Stomach (tissue), 9 donors: ENCODE data around the gene ADAM15. TPM values are rescaled to one million over a fixed set of nuclear protein-coding genes. Genes with fewer than 3 reads are reported as not detected.

ENCODE experiments used
- DNase-seq, 2 donors: peaks; one replicate each; pipeline versions ENCODE4 v3.0.0 to v3.0.0-alpha.2; 2013 to 2019
- H3K27ac ChIP-seq, 5 donors: fragments of 200-600 bp in 4 of 5; sonication (generic) in 4 of 5; one replicate each; pipeline ENCODE4 v1.5.1; 2013 to 2019; ENCODE audit warnings: mild to moderate bottlenecking in 1 of 5, moderate library complexity in 1 of 5
- H3K27me3 ChIP-seq, 3 donors: fragments of 200-600 bp; sonication (generic); one replicate each; pipeline ENCODE4 v1.5.1; 2017 to 2019; ENCODE audit warnings: mixed run types in 1 of 3
- H3K36me3 ChIP-seq, 4 donors: fragments of 200-600 bp; sonication (generic); 1 replicate in 3 of 4; 2 replicates in 1 of 4; pipeline ENCODE4 v1.5.1; 2016 to 2019
- H3K4me1 ChIP-seq, 4 donors: fragments of 200-600 bp; sonication (generic); one replicate each; pipeline ENCODE4 v1.5.1; 2016 to 2019
- H3K4me3 ChIP-seq, 4 donors: fragments of 200-600 bp; sonication (generic) in 3 of 4; one replicate each; pipeline ENCODE4 v1.5.1; 2016 to 2019; ENCODE audit warnings: mild to moderate bottlenecking in 1 of 4
- H3K9me3 ChIP-seq, 4 donors: fragments of 200-600 bp; sonication (generic); one replicate each; pipeline ENCODE4 v1.5.1; 2016 to 2019
- CTCF ChIP-seq, 7 experiments: fragments of 450-650 bp in 4 of 7; fragments of 200-600 bp in 3 of 7; sonication (generic) in 3 of 7; IDR thresholded peaks; one replicate each; pipeline ENCODE4 v1.5.1; 2016 to 2019; ENCODE audit warnings: antibody characterized with exemption in 7 of 7, control low read depth in 2 of 7, mild to moderate bottlenecking in 1 of 7
- EP300 ChIP-seq: sonication (generic); formaldehyde crosslinking; IDR thresholded peaks from one replicate; pipeline ENCODE4 v1.6.1; 2017; ENCODE audit warnings: antibody characterized with exemption
- POLR2A ChIP-seq, 4 donors: fragments of 450-650 bp; IDR thresholded peaks; one replicate each; pipeline ENCODE4 v1.6.1; 2016; ENCODE audit warnings: antibody characterized with exemption in 4 of 4, control low read depth in 2 of 4, mild to moderate bottlenecking in 1 of 4, moderate library complexity in 1 of 4
- POLR2AphosphoS5 ChIP-seq, 3 donors: sonication (generic); formaldehyde crosslinking; IDR thresholded peaks; one replicate each; pipeline ENCODE4 v1.6.1; 2016; ENCODE audit warnings: antibody characterized with exemption in 3 of 3
- WGBS, 5 donors: extraction: QIAGEN DNeasy Blood & Tissue Kit in 3 of 5; methylation state at CpG; one replicate each; pipeline versions ENCODE4 v1.1.5 to v1.1.7; 2013 to 2018; 5-methylcytosine and 5-hydroxymethylcytosine counted together
- intact Hi-C: fragments of 100-400 bp; cut with DNase I; formaldehyde crosslinking; loops from one replicate; pipeline ENCODE4 v1.15.1; 2023; ENCODE audit warnings: low total_unique reads
- polyA plus RNA-seq, 3 donors: library from polyadenylated mRNA; stranded (reverse); fragments of 200-250 nt; gene quantifications; one replicate each; pipeline ENCODE4 v1.2.3, GENCODE V29; 2013
- total RNA-seq, 5 donors: library from RNA; depleted of rRNA; stranded (reverse); fragments of >200 nt; gene quantifications; one replicate each; pipeline versions ENCODE4 v1.1.0 to v1.2.3, GENCODE V29; 2014 to 2016
- donor health status: healthy with polysubstance abuse.
- donor health status: Bipolar disorder and iron deficiency.
- donor health status: healthy.

Gene ADAM15
- total and polyA plus RNA-seq, 8 donors, result 56.2 to 335 (median 154) TPM

GRCh38 chr1:155092641-155093040 is 41.5 kb downstream of the ADAM15 start:
- intact Hi-C loops, result loop anchor here (5.0 kb wide), 1 partner anchor 75 kb away; no protein-coding TSS in a partner anchor
- H3K27ac ChIP-seq, result no peak overlapping the region
- H3K27me3 ChIP-seq, result no peaks in the 10 kb centered on the region
- peaks cover 15 to 25% (median 21%) of the 10 kb centered on the region in 4 donors for H3K4me1 ChIP-seq
- no peak overlapping the region for H3K4me3 ChIP-seq
- 84 to 92% (median 88%) methylated on average over 11 to 12 of the region's 12 CpGs for WGBS, 5 donors
- H3K36me3 ChIP-seq, result no peaks in the 10 kb centered on the region
- no peak for DNase-seq
- H3K9me3 ChIP-seq, result no peaks in the 10 kb centered on the region
- TF ChIP-seq POLR2A (IDR thresholded peaks at IDR 0.05) (no peak), CTCF (IDR thresholded peaks at IDR 0.05) (no peak)

GRCh38 chr1:155093911-155094621 is 43.0 kb downstream of the ADAM15 start:
- Histone ChIP-seq H3K4me3 (no peak overlapping the region), H3K27me3 (no peaks in the 10 kb centered on the region), H3K9me3 (no peaks in the 10 kb centered on the region), H3K36me3 (no peaks in the 10 kb centered on the region), H3K27ac (peak overlapping the region in 4 of 5 donors; percentile 9 to 46 (median 30)), H3K4me1 (peaks cover 15 to 25% (median 21%) of the 10 kb centered on the region in 4 donors)
- 13 to 27% (median 23%) methylated on average over 12 to 13 of the region's 13 CpGs for WGBS, 5 donors
- DNase-seq, result peak in 1 of 2 donors; percentile 81
- no peak for TF ChIP-seq POLR2AphosphoS5 (IDR thresholded peaks at IDR 0.05)
- TF ChIP-seq CTCF (IDR thresholded peaks at IDR 0.05), result peak in 4 of 7 experiments; percentile 9 to 46 (median 22)
- no peak for TF ChIP-seq POLR2A (IDR thresholded peaks at IDR 0.05)
- no peak for TF ChIP-seq EP300
- intact Hi-C loops, result loop anchor here (5.0 kb wide), 1 partner anchor 73 kb away; no protein-coding TSS in a partner anchor

GRCh38 chr1:155094622-155094948 is 43.5 kb downstream of the ADAM15 start:
- H3K36me3 ChIP-seq, result no peaks in the 10 kb centered on the region
- no peaks in the 10 kb centered on the region for H3K27me3 ChIP-seq
- H3K4me1 ChIP-seq, result peaks cover 15 to 25% (median 21%) of the 10 kb centered on the region in 4 donors
- no peak for TF ChIP-seq POLR2A (IDR thresholded peaks at IDR 0.05)
- TF ChIP-seq POLR2AphosphoS5 (IDR thresholded peaks at IDR 0.05), result no peak
- no peak for TF ChIP-seq CTCF (IDR thresholded peaks at IDR 0.05)
- no peak for TF ChIP-seq EP300
- H3K9me3 ChIP-seq, result no peaks in the 10 kb centered on the region
- WGBS, 5 donors, result 47 to 76% (median 62%) methylated on average over 2 of the region's 2 CpGs
- DNase-seq, result no peak
- intact Hi-C loops, result loop anchor here (5.0 kb wide), 1 partner anchor 73 kb away; no protein-coding TSS in a partner anchor
- no peak overlapping the region for H3K4me3 ChIP-seq
- peak overlapping the region in 3 of 5 donors; percentile 17 to 46 (median 44) for H3K27ac ChIP-seq

GRCh38 chr1:155099331-155099730 is 48.2 kb downstream of the ADAM15 start:
- Histone ChIP-seq H3K27me3 (no peaks in the 10 kb centered on the region), H3K27ac (no peak overlapping the region), H3K9me3 (no peaks in the 10 kb centered on the region), H3K4me3 (no peak overlapping the region), H3K36me3 (no peaks in the 10 kb centered on the region), H3K4me1 (peaks cover 0 to 17% (median 2%) of the 10 kb centered on the region in 4 donors)
- 80 to 89% (median 85%) methylated on average over 7 of the region's 7 CpGs for WGBS, 5 donors
- DNase-seq, result no peak
- no peak for TF ChIP-seq POLR2AphosphoS5 (IDR thresholded peaks at IDR 0.05)
- no peak for TF ChIP-seq CTCF (IDR thresholded peaks at IDR 0.05)
- TF ChIP-seq POLR2A (IDR thresholded peaks at IDR 0.05), result no peak
- no peak for TF ChIP-seq EP300
- intact Hi-C loops, result no loop called here
